Left lung (tissue), 10 donors: ENCODE measurements around the gene DPH3. TPM values are rescaled to one million over a fixed set of nuclear protein-coding genes. Genes with fewer than 3 reads are reported as not detected.

ENCODE experiments used
- ATAC-seq: fragments of 200-7000 bp; cut with Tn5 transposase; one replicate; pipeline ENCODE4 v1.9.1; 2020; ENCODE audit warnings: moderate library complexity
- DNase-seq, 4 donors: peaks; one replicate each; pipeline ENCODE4 v3.0.0-alpha.2; 2013 to 2020
- H3K27ac ChIP-seq, 2 donors: fragments of 200-600 bp; sonication (generic) in 1 of 2; one replicate each; pipeline versions ENCODE4 v1.5.0 to v1.8.0; 2020 to 2021
- H3K27me3 ChIP-seq, 2 donors: fragments of 200-600 bp; sonication (generic) in 1 of 2; one replicate each; pipeline versions ENCODE4 v1.5.0 to v1.8.0; 2020 to 2021
- H3K36me3 ChIP-seq, 2 donors: fragments of 200-600 bp; sonication (generic) in 1 of 2; one replicate each; pipeline versions ENCODE4 v1.5.0 to v1.8.0; 2020 to 2021
- H3K4me1 ChIP-seq, 2 donors: fragments of 200-600 bp; one replicate each; pipeline ENCODE4 v1.8.0; 2021
- H3K4me3 ChIP-seq, 2 donors: fragments of 200-600 bp; sonication (generic) in 1 of 2; one replicate each; pipeline versions ENCODE4 v1.5.0 to v1.8.0; 2020 to 2021; ENCODE audit warnings: mild to moderate bottlenecking in 1 of 2
- H3K9me3 ChIP-seq, 2 donors: fragments of 200-600 bp; sonication (generic) in 1 of 2; one replicate each; pipeline versions ENCODE4 v1.5.0 to v1.8.0; 2020 to 2021
- intact Hi-C, 2 donors: fragments of 100-400 bp; cut with DNase I; formaldehyde crosslinking; loops; one replicate each; pipeline versions ENCODE4 v1.11.2 to v1.14.2; 2022
- polyA plus RNA-seq, 6 donors: library from polyadenylated mRNA; unstranded; fragments of 120-200 nt; gene quantifications; one replicate each; pipeline ENCODE4 v1.2.1, GENCODE V29; 2013; ENCODE audit not compliant: insufficient read length in 6 of 6
- total RNA-seq, 2 donors: library from RNA; stranded (reverse); fragmentation: NEBNext Ultra II Directional; extraction: Animal tissue kit (Norgen Biotek cat#: 25700); gene quantifications; one replicate each; pipeline ENCODE4 v1.2.1, GENCODE V29; 2021
- TF ChIP-seq, protein P1 (sequence below), 2 donors: fragments of 200-600 bp; sonication (generic) in 1 of 2; IDR thresholded peaks; one replicate each; pipeline versions ENCODE4 v1.5.0 to v1.8.0; 2021; ENCODE audit warnings: antibody characterized with exemption in 2 of 2
- donor health status: DM: no; HTN: yes; CAD: no.
- donor health status: DM: no; HTN: no; CAD: no.

The DPH3 gene
- total and polyA plus RNA-seq, 8 donors = 15.4 to 30.4 (median 18.9) TPM

DNA sequence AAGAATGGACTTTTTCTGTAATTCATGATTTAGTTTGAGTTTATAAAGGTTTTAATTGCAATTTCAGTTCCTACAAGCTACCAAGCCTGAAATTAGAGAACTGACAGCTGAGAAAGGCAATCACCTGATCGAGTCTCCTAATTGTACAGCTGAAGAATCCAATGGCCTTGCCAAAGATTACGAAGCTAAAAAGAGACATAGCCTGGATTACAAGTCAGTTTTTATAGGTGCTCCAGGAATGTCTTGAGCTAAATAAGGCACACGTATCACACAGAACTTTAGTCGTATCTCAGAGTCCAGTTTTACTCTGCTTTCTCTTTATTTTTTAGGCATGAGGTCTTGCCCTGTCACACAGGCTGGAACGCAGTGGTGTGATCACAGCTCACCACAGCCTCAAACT is 6.6 kb downstream of the DPH3 start:
- intact Hi-C loops = no loop called here
- DNase-seq (no peak), ATAC-seq (no peak)
- Histone ChIP-seq H3K9me3 (no peaks in the 10 kb centered on the region), H3K4me1 (peaks cover 3 to 25% of the 10 kb centered on the region in 2 donors), H3K36me3 (peaks cover 0 to 38% of the 10 kb centered on the region in 2 donors), H3K27ac (no peak overlapping the region), H3K4me3 (no peak overlapping the region), H3K27me3 (no peaks in the 10 kb centered on the region)
- TF ChIP-seq, protein P1, sequence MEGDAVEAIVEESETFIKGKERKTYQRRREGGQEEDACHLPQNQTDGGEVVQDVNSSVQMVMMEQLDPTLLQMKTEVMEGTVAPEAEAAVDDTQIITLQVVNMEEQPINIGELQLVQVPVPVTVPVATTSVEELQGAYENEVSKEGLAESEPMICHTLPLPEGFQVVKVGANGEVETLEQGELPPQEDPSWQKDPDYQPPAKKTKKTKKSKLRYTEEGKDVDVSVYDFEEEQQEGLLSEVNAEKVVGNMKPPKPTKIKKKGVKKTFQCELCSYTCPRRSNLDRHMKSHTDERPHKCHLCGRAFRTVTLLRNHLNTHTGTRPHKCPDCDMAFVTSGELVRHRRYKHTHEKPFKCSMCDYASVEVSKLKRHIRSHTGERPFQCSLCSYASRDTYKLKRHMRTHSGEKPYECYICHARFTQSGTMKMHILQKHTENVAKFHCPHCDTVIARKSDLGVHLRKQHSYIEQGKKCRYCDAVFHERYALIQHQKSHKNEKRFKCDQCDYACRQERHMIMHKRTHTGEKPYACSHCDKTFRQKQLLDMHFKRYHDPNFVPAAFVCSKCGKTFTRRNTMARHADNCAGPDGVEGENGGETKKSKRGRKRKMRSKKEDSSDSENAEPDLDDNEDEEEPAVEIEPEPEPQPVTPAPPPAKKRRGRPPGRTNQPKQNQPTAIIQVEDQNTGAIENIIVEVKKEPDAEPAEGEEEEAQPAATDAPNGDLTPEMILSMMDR (IDR thresholded peaks at IDR 0.05) = no peak

DNA sequence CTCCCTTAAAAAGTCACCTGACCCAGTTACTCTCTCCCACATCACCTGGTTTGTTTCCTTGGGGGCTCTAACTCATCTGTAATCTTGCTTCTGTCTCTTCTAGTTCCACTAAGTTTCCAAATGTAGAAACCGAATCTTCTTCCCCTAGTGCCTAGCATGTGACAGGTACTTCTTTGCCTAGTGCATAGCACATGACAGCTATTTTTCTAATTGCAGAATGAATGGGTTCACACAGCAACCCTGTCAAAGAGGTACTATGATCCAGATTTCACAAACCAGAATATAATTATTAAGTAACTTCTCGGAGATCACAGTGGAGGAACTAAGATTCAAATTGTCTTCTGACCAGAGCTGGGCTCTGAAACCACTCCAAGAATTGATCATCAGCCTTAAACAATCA is 7.4 kb downstream of the DPH3 start:
- DNase-seq (no peak), ATAC-seq (no peak)
- no peaks in the 10 kb centered on the region for H3K27me3 ChIP-seq
- intact Hi-C loops = no loop called here
- H3K4me1 ChIP-seq = peaks cover 4 to 22% of the 10 kb centered on the region in 2 donors
- no peak overlapping the region for H3K4me3 ChIP-seq
- H3K36me3 ChIP-seq = peaks cover 0 to 38% of the 10 kb centered on the region in 2 donors
- H3K9me3 ChIP-seq = no peaks in the 10 kb centered on the region
- TF ChIP-seq, protein P1 (IDR thresholded peaks at IDR 0.05) = no peak
- no peak overlapping the region for H3K27ac ChIP-seq

DNA sequence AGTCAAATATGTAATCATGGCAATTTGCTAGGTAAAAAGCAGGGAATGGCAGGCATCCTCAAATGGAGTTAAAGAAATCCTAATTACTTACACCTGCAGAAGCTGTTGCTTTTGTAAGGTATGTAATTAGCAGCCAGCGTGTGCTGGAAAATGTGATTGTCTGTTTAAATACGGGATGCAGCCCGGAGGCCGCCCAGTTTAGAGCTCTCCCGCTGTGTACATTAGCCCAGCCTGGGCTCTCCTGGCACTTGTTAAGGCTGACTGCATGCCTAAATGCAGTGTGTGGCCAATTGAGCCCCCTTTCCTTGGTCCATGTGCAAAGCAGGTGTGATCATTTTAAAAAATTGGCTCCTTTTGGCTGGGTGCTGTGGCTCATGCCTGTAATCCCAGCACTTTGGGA is 9.0 kb downstream of the DPH3 start:
- Histone ChIP-seq H3K27me3 (no peaks in the 10 kb centered on the region), H3K36me3 (peaks cover 0 to 37% of the 10 kb centered on the region in 2 donors), H3K27ac (no peak overlapping the region), H3K9me3 (no peaks in the 10 kb centered on the region), H3K4me1 (peaks cover 4 to 12% of the 10 kb centered on the region in 2 donors), H3K4me3 (no peak overlapping the region)
- ATAC-seq (no peak), DNase-seq (no peak)
- intact Hi-C loops = no loop called here
- TF ChIP-seq, protein P1 (IDR thresholded peaks at IDR 0.05) = no peak

DNA sequence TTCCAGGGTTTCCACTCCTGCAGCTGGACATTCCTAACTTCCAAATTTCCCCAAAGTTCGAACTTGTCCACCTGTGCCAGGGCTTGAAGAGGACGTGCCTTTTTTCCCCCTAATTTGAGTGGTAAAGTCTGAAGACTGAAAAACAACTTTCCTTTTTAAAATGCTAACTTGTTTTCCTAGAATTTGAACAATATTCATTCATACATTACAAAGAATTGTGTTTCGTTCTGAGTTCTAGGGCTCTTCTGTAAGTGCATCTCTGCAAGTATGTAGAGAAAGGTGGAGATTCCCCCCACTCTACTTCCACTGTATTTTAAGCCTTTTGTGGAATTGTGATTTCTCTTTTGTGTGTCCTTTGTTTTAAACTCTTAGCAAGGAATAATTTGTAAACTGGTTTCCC is 9.4 kb downstream of the DPH3 start:
- TF ChIP-seq, protein P1 (IDR thresholded peaks at IDR 0.05) = no peak
- Histone ChIP-seq H3K9me3 (no peaks in the 10 kb centered on the region), H3K27ac (no peak overlapping the region), H3K4me1 (peaks cover 4 to 12% of the 10 kb centered on the region in 2 donors), H3K27me3 (no peaks in the 10 kb centered on the region), H3K4me3 (no peak overlapping the region), H3K36me3 (peaks cover 0 to 33% of the 10 kb centered on the region in 2 donors)
- ATAC-seq (no peak), DNase-seq (no peak)
- intact Hi-C loops = no loop called here

DNA sequence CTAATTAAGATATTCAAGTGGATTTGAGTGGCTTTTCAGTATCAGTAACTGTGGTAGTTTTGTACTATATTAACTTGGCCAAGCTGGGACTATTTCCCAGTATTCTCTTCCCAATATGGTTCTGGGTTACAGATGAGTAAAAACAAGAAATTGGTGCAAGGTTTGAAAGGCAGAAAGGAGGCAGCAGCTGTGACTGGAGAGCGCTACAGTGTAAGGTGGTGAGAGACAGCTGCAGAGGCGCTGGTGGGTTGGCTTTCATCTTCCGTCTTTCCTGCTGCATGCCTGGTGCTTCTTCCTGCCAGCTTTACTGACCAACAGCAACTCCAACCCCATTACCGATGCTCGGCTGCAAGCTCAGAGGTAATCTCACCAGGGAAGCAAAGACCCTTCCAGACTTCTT is 9.8 kb downstream of the DPH3 start:
- TF ChIP-seq, protein P1 (IDR thresholded peaks at IDR 0.05) = no peak
- no peaks in the 10 kb centered on the region for H3K27me3 ChIP-seq
- DNase-seq (no peak), ATAC-seq (no peak)
- peaks cover 0 to 29% of the 10 kb centered on the region in 2 donors for H3K36me3 ChIP-seq
- H3K27ac ChIP-seq = no peak overlapping the region
- intact Hi-C loops = no loop called here
- no peak overlapping the region for H3K4me3 ChIP-seq
- H3K4me1 ChIP-seq = peaks cover 4 to 12% of the 10 kb centered on the region in 2 donors
- no peaks in the 10 kb centered on the region for H3K9me3 ChIP-seq
